OCI-LY1 (cell line): ENCODE measurements around the gene CDK16.

ENCODE experiments used
- CTCF ChIP-seq: fragments of 200-600 bp; sonication (generic), shearing (Covaris generic); IDR thresholded peaks from 2 replicates; pipeline ENCODE4 v1.5.1; 2017; ENCODE audit warnings: mild to moderate bottlenecking, antibody characterized with exemption, low read length, moderate library complexity, mixed read lengths
- EZH2 ChIP-seq: fragments of 200-600 bp; sonication (generic), shearing (Covaris generic); IDR thresholded peaks from 2 replicates; pipeline ENCODE4 v1.8.0; 2017; ENCODE audit warnings: borderline replicate concordance, mixed run types, mild to moderate bottlenecking, antibody characterized with exemption, low read length, moderate library complexity, mixed read lengths

DNA sequence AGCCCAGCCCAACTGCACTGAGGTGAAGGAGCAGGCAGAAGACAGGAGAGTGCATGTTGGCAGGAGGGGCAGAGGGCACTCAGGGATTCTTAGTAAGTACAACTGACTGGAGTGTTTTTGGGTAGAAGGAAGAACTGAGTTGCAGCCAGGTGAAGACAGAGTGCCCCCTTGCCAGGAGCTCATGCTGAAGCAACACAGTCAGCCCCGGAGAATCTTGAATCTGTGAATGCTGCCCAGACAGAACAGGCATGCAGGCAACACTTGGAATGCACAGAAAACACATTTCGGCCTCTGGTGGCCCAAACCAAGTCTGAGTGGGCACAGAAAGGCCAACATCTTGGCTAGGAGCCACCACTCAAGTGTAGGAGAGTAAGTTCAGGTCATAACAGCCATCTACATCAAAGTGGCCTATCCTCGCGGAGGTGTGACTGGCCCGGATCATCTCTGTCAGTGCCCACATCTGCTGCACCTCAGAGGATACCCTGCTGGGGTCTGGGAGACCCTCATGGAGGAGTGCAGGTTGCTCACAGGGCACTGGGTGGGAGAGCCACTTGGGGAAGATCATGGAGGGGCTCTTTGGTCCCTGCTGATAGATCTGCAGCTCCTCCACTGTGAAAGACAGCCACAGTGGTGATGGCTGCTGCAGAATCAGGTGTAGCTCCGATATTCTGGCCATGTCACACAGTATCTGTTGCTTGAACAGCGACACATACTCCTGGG is 54.7 kb downstream of the CDK16 start:
- TF ChIP-seq CTCF (no peak), EZH2 (no peak)
